GM12865 (cell line): ENCODE measurements around the gene ALG6.

Source experiments
- DNase-seq: peaks from one replicate; pipeline ENCODE4 v3.0.0; 2010; ENCODE audit warnings: low read depth
- H3K4me3 ChIP-seq: 2 replicates; pipeline ENCODE4 v1.5.1; 2011; ENCODE audit warnings: mild to moderate bottlenecking, low read depth, low read length, control low read depth
- TF ChIP-seq, protein P1 (sequence below): IDR thresholded peaks from 2 replicates; pipeline ENCODE4 v1.5.1; 2011; ENCODE audit warnings: low read length, control low read depth, low read depth, inconsistent platforms; ENCODE audit not compliant: insufficient read depth; ENCODE audit errors: missing control alignments

The ALG6 gene

DNA sequence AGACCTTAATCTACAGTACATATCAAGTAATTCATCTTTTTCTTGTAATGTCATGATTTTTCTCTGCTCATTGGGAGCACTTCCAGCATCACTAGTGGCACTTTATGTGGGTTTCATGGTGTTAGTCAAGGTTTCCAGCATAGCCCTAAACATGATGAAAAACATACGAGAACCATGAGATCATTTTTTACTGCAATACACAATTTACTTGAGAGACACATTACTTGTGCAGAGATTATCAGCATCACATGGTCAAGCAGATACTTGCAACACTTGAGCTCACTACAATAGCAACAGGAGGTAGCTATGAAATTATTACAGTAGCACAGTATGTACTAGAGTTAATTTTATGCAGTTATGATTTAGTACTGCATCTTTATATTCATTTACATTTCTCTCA is 119.2 kb downstream of the ALG6 start:
- DNase-seq, result no peak
- no peak overlapping the region for H3K4me3 ChIP-seq
- TF ChIP-seq, protein P1, sequence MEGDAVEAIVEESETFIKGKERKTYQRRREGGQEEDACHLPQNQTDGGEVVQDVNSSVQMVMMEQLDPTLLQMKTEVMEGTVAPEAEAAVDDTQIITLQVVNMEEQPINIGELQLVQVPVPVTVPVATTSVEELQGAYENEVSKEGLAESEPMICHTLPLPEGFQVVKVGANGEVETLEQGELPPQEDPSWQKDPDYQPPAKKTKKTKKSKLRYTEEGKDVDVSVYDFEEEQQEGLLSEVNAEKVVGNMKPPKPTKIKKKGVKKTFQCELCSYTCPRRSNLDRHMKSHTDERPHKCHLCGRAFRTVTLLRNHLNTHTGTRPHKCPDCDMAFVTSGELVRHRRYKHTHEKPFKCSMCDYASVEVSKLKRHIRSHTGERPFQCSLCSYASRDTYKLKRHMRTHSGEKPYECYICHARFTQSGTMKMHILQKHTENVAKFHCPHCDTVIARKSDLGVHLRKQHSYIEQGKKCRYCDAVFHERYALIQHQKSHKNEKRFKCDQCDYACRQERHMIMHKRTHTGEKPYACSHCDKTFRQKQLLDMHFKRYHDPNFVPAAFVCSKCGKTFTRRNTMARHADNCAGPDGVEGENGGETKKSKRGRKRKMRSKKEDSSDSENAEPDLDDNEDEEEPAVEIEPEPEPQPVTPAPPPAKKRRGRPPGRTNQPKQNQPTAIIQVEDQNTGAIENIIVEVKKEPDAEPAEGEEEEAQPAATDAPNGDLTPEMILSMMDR, result no peak

- no peak for DNase-seq
- TF ChIP-seq, protein P1, result no peak
Observed at GRCh38 chr1:63487336-63488065, 120.1 kb downstream of the ALG6 start.

More at GRCh38 chr1:63487336-63488065, 120.1 kb downstream of the ALG6 start:
- H3K4me3 ChIP-seq, result no peak overlapping the region
